Measurements from ENCODE around the gene MPI. TPM values are rescaled to one million over a fixed set of nuclear protein-coding genes. Genes with fewer than 3 reads are reported as not detected.

Gene MPI
- total and polyA plus RNA-seq, 2 of the 8 experiments (the other 6 are each of a cell fraction or from before 2014, with no cell fraction given): 31.0 to 74.8 TPM

- peak; percentile 96 for TF ChIP-seq PHF8 (conservative IDR thresholded peaks at IDR 0.05; ENCODE audit: low read depth, low read length)
Observed at GRCh38 chr15:74842581-74843444, 47.0 kb upstream of the MPI start, which contains the start of gene ULK3 (continued).
